ENCODE results near the gene TMEM54.

DNA sequence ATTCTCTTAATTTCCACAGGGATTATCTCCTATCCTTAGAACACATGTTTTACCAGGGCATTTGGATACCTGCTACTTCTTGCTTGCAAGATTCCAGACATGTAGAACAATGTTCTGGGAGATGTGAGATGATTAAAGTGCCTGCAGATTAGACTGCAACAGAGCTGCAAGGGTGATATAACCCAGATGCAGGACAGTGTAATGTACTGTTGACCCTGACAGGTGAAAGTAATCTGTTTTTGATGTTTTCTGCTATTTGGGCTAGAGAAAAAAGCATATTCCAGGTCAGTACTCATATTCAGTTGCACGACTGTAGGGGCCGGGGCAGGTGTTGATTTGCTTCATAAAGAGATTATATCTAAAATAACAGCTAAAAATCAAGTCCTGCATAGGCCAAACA, 27.1 kb upstream of the TMEM54 start:
- no peak for TF ChIP-seq EZH2 (IDR thresholded peaks at IDR 0.05; ENCODE audit: insufficient read depth, poor library complexity, severe bottlenecking)
- TF ChIP-seq EZH2phosphoT487 (IDR thresholded peaks at IDR 0.05; ENCODE audit: insufficient read depth, low read depth), result no peak
